Nephron (organoid): Measurements from ENCODE around the gene CHSY1.

Experiments used
- H3K27ac Mint-ChIP-seq, 3 experiments: 2 replicates each; pipeline ENCODE4 v1.8.0; 2020; ENCODE audit warnings: mixed read lengths in 3 of 3, mild to moderate bottlenecking in 2 of 3, moderate library complexity in 1 of 3
- H3K27me3 Mint-ChIP-seq: 2 replicates; pipeline ENCODE4 v1.8.0; 2021; ENCODE audit warnings: low read depth, mild to moderate bottlenecking, moderate library complexity, mixed read lengths
- H3K36me3 Mint-ChIP-seq: 2 replicates; pipeline ENCODE4 v1.8.0; 2020; ENCODE audit warnings: low read depth, mixed read lengths
- H3K4me1 Mint-ChIP-seq: 2 replicates; pipeline ENCODE4 v1.8.0; 2020; ENCODE audit warnings: mixed read lengths
- H3K4me3 Mint-ChIP-seq, 3 experiments: 2 replicates each; pipeline ENCODE4 v1.8.0; 2020; ENCODE audit warnings: mild to moderate bottlenecking in 3 of 3, mixed read lengths in 3 of 3, moderate library complexity in 2 of 3
- H3K9me3 Mint-ChIP-seq: 2 replicates; pipeline ENCODE4 v1.8.0; 2020; ENCODE audit warnings: mixed read lengths
- CTCF ChIP-seq, 3 experiments: fragments of 200-600 bp; sonication (generic); IDR thresholded peaks; one replicate each; pipeline ENCODE4 v1.5.0; 2021; ENCODE audit warnings: antibody characterized with exemption in 3 of 3; ENCODE audit not compliant: unreplicated experiment in 3 of 3

CHSY1 gene

DNA sequence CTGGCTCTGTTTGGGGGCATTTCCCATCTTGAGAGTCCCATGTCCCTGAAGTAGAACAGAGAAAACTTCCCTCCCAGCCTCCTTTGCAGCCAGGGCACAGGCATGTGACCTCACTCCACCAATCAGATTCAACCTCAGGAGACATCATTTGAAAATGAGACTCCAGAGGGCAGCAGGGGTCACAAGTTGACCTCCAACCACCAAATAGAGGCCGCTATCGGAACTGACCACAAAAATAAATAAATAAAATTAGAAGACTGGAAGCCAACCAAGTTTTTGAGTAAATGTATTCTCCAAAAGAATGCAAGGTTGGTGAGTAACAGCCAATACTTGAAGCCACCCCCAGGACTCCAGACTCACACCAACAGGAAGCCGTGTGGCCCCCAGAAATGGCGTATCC lies 106.5 kb downstream of the CHSY1 start:
- Mint-ChIP-seq H3K27ac (no peak overlapping the region), H3K36me3 (no peaks in the 10 kb centered on the region), H3K9me3 (no peaks in the 10 kb centered on the region), H3K4me3 (no peak overlapping the region), H3K4me1 (no peaks in the 10 kb centered on the region), H3K27me3 (peaks cover 11% of the 10 kb centered on the region)
- no peak for TF ChIP-seq CTCF (IDR thresholded peaks at IDR 0.05; ENCODE audit: unreplicated experiment in 3 of 3)

- TF ChIP-seq CTCF (IDR thresholded peaks at IDR 0.05; ENCODE audit: unreplicated experiment in 3 of 3), result no peak
- Mint-ChIP-seq H3K36me3 (no peaks in the 10 kb centered on the region), H3K27ac (no peak overlapping the region), H3K4me3 (no peak overlapping the region), H3K9me3 (no peaks in the 10 kb centered on the region), H3K27me3 (peaks cover 11% of the 10 kb centered on the region), H3K4me1 (peaks cover 18% of the 10 kb centered on the region)
Observed at GRCh38 chr15:101143321-101143720, 108.5 kb downstream of the CHSY1 start.

DNA sequence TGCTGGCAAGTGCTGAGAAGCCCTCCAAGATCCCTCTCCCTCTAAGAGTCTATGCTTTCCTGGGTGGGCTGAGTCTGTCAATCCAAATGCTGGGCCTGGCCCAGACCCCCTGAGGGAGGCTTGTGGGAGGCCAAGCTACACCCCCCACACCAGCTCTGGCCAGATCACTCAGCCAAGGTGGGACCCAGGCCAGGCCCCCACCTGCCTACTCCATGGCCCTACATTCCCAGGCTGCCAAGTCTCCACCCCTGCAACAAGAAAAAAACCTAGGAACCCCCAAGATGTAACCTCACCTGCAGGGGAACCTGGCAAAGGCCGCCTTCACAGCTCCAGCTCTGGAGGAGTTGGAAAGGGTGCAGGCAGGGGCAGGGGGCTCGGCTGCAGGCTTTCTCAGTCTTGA lies 109.1 kb downstream of the CHSY1 start:
- Mint-ChIP-seq H3K9me3 (no peaks in the 10 kb centered on the region), H3K27me3 (peaks cover 11% of the 10 kb centered on the region), H3K27ac (peak overlapping the region in 2 of 3 experiments; percentile 9 to 37), H3K36me3 (no peaks in the 10 kb centered on the region), H3K4me3 (no peak overlapping the region), H3K4me1 (peaks cover 20% of the 10 kb centered on the region)
- TF ChIP-seq CTCF (IDR thresholded peaks at IDR 0.05; ENCODE audit: unreplicated experiment in 3 of 3), result no peak

DNA sequence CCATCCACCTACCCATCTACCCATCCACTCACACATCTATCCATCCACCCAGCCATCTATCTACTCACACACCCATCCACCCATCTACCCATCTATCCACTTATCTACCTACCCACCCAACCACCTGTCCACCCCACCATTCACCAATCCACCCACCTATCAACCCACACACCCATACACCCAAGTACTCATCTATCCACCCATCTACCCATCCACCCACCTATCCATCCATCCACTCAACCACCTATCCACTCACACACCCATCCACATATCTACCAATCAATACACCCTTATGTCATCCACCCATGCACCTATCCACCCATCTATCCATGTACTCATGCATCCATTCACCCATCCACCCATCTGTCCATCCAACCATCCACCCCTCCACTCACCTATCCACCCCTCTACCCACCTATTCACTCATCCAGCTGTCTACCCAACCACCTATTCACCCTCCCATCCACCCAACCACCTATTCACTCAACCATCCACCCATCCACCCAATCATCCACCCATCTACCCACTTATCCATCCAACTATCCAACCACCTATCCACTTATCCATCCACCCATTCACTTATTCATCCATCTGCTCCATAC lies 109.8 kb downstream of the CHSY1 start:
- no peak for TF ChIP-seq CTCF (IDR thresholded peaks at IDR 0.05; ENCODE audit: unreplicated experiment in 3 of 3)
- peaks cover 12% of the 10 kb centered on the region for H3K27me3 Mint-ChIP-seq
- H3K36me3 Mint-ChIP-seq, result no peaks in the 10 kb centered on the region
- peaks cover 20% of the 10 kb centered on the region for H3K4me1 Mint-ChIP-seq
- no peak overlapping the region for H3K4me3 Mint-ChIP-seq
- peak overlapping the region in 2 of 3 experiments; percentile 9 to 37 for H3K27ac Mint-ChIP-seq
- H3K9me3 Mint-ChIP-seq, result no peaks in the 10 kb centered on the region

DNA sequence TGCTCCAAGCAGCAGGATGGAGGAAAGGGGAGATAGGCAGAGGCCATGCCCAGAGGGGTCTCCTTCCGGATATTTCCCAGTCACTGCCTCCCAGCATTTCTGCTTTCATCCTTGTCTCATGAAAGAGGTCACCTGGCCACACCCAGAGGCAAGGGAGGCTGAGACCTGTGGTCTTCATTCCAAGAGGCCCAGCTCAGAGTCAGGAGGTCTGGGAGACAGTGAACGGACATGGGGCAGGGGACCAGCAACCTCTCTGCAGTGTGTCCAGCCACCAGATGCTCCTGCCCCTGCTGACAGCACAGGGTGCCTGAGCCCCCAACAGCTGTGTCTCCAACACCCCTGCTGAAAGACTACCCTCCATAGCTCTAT lies 111.2 kb downstream of the CHSY1 start:
- H3K4me3 Mint-ChIP-seq, result no peak overlapping the region
- no peaks in the 10 kb centered on the region for H3K36me3 Mint-ChIP-seq
- no peaks in the 10 kb centered on the region for H3K9me3 Mint-ChIP-seq
- peaks cover 20% of the 10 kb centered on the region for H3K4me1 Mint-ChIP-seq
- H3K27me3 Mint-ChIP-seq, result peaks cover 9% of the 10 kb centered on the region
- no peak for TF ChIP-seq CTCF (IDR thresholded peaks at IDR 0.05; ENCODE audit: unreplicated experiment in 3 of 3)
- H3K27ac Mint-ChIP-seq, result no peak overlapping the region

DNA sequence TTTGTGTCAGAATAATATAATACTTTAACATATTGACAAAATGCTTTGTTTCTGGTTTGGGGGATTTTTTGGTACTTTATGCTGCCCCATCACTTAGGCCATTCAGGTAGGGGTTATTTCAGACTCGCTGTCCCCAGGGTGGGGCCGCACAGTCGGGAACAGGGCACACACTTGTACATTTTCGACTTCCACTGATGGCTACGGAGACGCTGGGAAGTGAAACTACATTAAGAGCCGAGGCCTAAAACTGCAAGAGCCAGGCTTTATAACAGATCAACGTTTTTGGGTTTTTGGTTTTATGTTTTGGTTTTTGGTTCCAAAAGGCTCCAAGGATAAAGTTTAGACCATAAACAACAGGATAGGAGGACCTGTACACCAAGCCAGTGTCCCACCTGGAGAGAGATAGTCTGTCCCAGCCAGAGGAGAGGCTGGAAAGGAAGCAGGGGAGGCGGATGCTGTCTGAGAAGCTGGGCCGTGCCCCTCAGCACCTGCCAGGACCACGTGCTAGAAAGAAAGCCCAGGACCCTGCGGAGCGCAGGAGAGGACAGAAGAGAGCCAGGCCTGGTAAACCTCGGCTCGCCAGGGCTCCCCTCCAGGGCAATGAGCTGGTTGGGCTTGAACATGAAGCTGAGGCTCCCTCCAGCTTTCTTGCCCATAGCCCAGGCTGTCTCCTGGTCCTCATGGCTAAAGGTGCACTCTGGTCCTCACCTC lies 111.7 kb downstream of the CHSY1 start:
- Mint-ChIP-seq H3K27me3 (peaks cover 9% of the 10 kb centered on the region), H3K36me3 (no peaks in the 10 kb centered on the region), H3K4me3 (no peak overlapping the region), H3K9me3 (peaks cover 3% of the 10 kb centered on the region), H3K27ac (peak overlapping the region in 2 of 3 experiments; percentile 27 to 53), H3K4me1 (peaks cover 20% of the 10 kb centered on the region)
- no peak for TF ChIP-seq CTCF (IDR thresholded peaks at IDR 0.05; ENCODE audit: unreplicated experiment in 3 of 3)
